ENCODE results near the gene CSNK2A3. TPM values are rescaled to one million over a fixed set of nuclear protein-coding genes. Genes with fewer than 3 reads are reported as not detected.

The CSNK2A3 gene
- total and polyA plus RNA-seq, 2 donors (not counting 1 experiment from before 2014, with no cell fraction given), result 2.3 TPM

- TF ChIP-seq EZH2 (IDR thresholded peaks at IDR 0.05; ENCODE audit: low read length, missing control alignments) (no peak), CTCF (conservative IDR thresholded peaks at IDR 0.05 in 1 of 2, IDR thresholded peaks at IDR 0.05 in 1 of 2; ENCODE audit: low read depth in 1 of 2, low read length in 2 of 2) (no peak)
- H3K4me2 ChIP-seq (ENCODE audit: extremely low read depth, insufficient read depth, low read length), result no peak overlapping the region
These were observed 31.8 kb upstream of the CSNK2A3 start for GRCh38 chr11:11384829-11385228.

GRCh38 chr11:11383995-11384394 is 30.9 kb upstream of the CSNK2A3 start:
- no peak overlapping the region for H3K9ac ChIP-seq (ENCODE audit: insufficient read depth, low read length)
- H3K4me2 ChIP-seq (ENCODE audit: extremely low read depth, insufficient read depth, low read length), result no peak overlapping the region
- no peak for DNase-seq (ENCODE audit: low read depth in 2 of 2)
- H3K4me1 ChIP-seq (ENCODE audit: control insufficient read depth, extremely low read depth, insufficient read depth, low read length), result no peaks in the 10 kb centered on the region
- H3K36me3 ChIP-seq (ENCODE audit: control insufficient read depth, insufficient read depth, low read length), result no peaks in the 10 kb centered on the region
- H3K9me3 ChIP-seq (ENCODE audit: control insufficient read depth, insufficient read depth, low read depth, low read length), result no peaks in the 10 kb centered on the region
- no peaks in the 10 kb centered on the region for H3K79me2 ChIP-seq (ENCODE audit: control insufficient read depth, insufficient read depth, low read length)
- no peak overlapping the region for H2AFZ ChIP-seq (ENCODE audit: low read length)
- H4K20me1 ChIP-seq (ENCODE audit: control insufficient read depth, extremely low read depth, insufficient read depth, low read length), result no peaks in the 10 kb centered on the region
- no peaks in the 10 kb centered on the region for H3K27me3 ChIP-seq (ENCODE audit: control insufficient read depth, insufficient read depth, low read length)
- H3K27ac ChIP-seq (ENCODE audit: insufficient read depth, low read length), result no peak overlapping the region
- TF ChIP-seq CTCF (conservative IDR thresholded peaks at IDR 0.05 in 1 of 2, IDR thresholded peaks at IDR 0.05 in 1 of 2; ENCODE audit: low read depth in 1 of 2, low read length in 2 of 2) (no peak), EZH2 (IDR thresholded peaks at IDR 0.05; ENCODE audit: low read length, missing control alignments) (no peak)
- no peak overlapping the region for H3K4me3 ChIP-seq (replicated peaks in 1 of 4; ENCODE audit: control extremely low read depth in 1 of 4, insufficient read depth in 1 of 4, low read depth in 3 of 4, low read length in 4 of 4)

More at GRCh38 chr11:11384829-11385228, 31.8 kb upstream of the CSNK2A3 start:
- no peaks in the 10 kb centered on the region for H3K27me3 ChIP-seq (ENCODE audit: control insufficient read depth, insufficient read depth, low read length)
- H3K9ac ChIP-seq (ENCODE audit: insufficient read depth, low read length), result no peak overlapping the region
- no peaks in the 10 kb centered on the region for H3K4me1 ChIP-seq (ENCODE audit: control insufficient read depth, extremely low read depth, insufficient read depth, low read length)
- no peak overlapping the region for H3K27ac ChIP-seq (ENCODE audit: insufficient read depth, low read length)
- no peaks in the 10 kb centered on the region for H4K20me1 ChIP-seq (ENCODE audit: control insufficient read depth, extremely low read depth, insufficient read depth, low read length)
- H3K4me3 ChIP-seq (replicated peaks in 1 of 4; ENCODE audit: control extremely low read depth in 1 of 4, insufficient read depth in 1 of 4, low read depth in 3 of 4, low read length in 4 of 4), result no peak overlapping the region
- no peak overlapping the region for H2AFZ ChIP-seq (ENCODE audit: low read length)
- H3K36me3 ChIP-seq (ENCODE audit: control insufficient read depth, insufficient read depth, low read length), result no peaks in the 10 kb centered on the region
- H3K79me2 ChIP-seq (ENCODE audit: control insufficient read depth, insufficient read depth, low read length), result no peaks in the 10 kb centered on the region
- DNase-seq (ENCODE audit: low read depth in 2 of 2), result no peak
- no peaks in the 10 kb centered on the region for H3K9me3 ChIP-seq (ENCODE audit: control insufficient read depth, insufficient read depth, low read depth, low read length)

GRCh38 chr11:11382858-11383532 is 29.9 kb upstream of the CSNK2A3 start:
- no peaks in the 10 kb centered on the region for H3K79me2 ChIP-seq (ENCODE audit: control insufficient read depth, insufficient read depth, low read length)
- H2AFZ ChIP-seq (ENCODE audit: low read length), result no peak overlapping the region
- TF ChIP-seq EZH2 (IDR thresholded peaks at IDR 0.05; ENCODE audit: low read length, missing control alignments) (no peak), CTCF (conservative IDR thresholded peaks at IDR 0.05 in 1 of 2, IDR thresholded peaks at IDR 0.05 in 1 of 2; ENCODE audit: low read depth in 1 of 2, low read length in 2 of 2) (no peak)
- H3K27me3 ChIP-seq (ENCODE audit: control insufficient read depth, insufficient read depth, low read length), result no peaks in the 10 kb centered on the region
- H3K4me1 ChIP-seq (ENCODE audit: control insufficient read depth, extremely low read depth, insufficient read depth, low read length), result no peaks in the 10 kb centered on the region
- H3K9ac ChIP-seq (ENCODE audit: insufficient read depth, low read length), result no peak overlapping the region
- no peak overlapping the region for H3K27ac ChIP-seq (ENCODE audit: insufficient read depth, low read length)
- no peak overlapping the region for H3K4me3 ChIP-seq (replicated peaks in 1 of 4; ENCODE audit: control extremely low read depth in 1 of 4, insufficient read depth in 1 of 4, low read depth in 3 of 4, low read length in 4 of 4)
- no peak for DNase-seq (ENCODE audit: low read depth in 2 of 2)
- no peaks in the 10 kb centered on the region for H4K20me1 ChIP-seq (ENCODE audit: control insufficient read depth, extremely low read depth, insufficient read depth, low read length)
- H3K36me3 ChIP-seq (ENCODE audit: control insufficient read depth, insufficient read depth, low read length), result no peaks in the 10 kb centered on the region
- H3K4me2 ChIP-seq (ENCODE audit: extremely low read depth, insufficient read depth, low read length), result no peak overlapping the region
- no peaks in the 10 kb centered on the region for H3K9me3 ChIP-seq (ENCODE audit: control insufficient read depth, insufficient read depth, low read depth, low read length)

All from fibroblast of lung (primary cell).